Measurements from ENCODE around the gene LIN7A. TPM values are rescaled to one million over a fixed set of nuclear protein-coding genes. Genes with fewer than 3 reads are reported as not detected.

The LIN7A gene
- total and polyA plus RNA-seq, 2 of the 8 experiments (the other 6 are each of a cell fraction or from before 2014, with no cell fraction given) = 5.8 to 22.0 TPM

DNA sequence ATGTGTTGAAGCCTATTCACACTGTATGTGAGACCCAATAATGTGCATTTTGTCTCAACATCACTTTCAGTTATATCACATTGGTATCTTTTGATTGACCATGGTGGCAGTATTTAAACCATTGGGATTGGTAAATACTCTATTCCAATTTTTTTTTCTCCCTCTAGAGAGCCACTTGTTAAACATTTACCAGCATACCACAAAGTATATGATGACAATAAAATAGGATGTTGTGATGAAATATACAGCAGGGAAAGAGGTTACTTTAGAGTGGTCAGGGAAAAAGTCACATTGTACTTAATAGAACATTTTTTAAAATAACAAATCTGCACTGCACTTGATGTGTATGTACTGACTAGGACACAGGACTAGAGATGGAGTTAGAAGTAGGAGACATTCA, 5.6 kb upstream of the LIN7A start:
- CTCF ChIA-PET (ENCODE audit: partially characterized antibody) = interaction anchor here (0.6 kb wide), 1 partner anchor 92 kb away, joined by 5 read pairs; no protein-coding TSS in a partner anchor
- POLR2A ChIA-PET (ENCODE audit: partially characterized antibody) = no interaction called here
- TF ChIP-seq CHD2 (IDR thresholded peaks at IDR 0.05; ENCODE audit: low read length) (no peak), KDM1A (IDR thresholded peaks at IDR 0.05; ENCODE audit: borderline replicate concordance, low read length) (no peak), CTCF (IDR thresholded peaks at IDR 0.05; ENCODE audit: control extremely low read depth in 1 of 3, insufficient read depth in 1 of 3, low read depth in 1 of 3, low read length in 3 of 3) (no peak), JUN (IDR thresholded peaks at IDR 0.05; ENCODE audit: low read depth, low read length) (no peak), RNF2 (IDR thresholded peaks at IDR 0.05; ENCODE audit: borderline replicate concordance, low read depth, low read length, missing control alignments, poor library complexity, severe bottlenecking) (no peak), E2F6 (IDR thresholded peaks at IDR 0.05) (no peak), ATF3 (IDR thresholded peaks at IDR 0.05; ENCODE audit: insufficient read depth, low read depth, low read length) (no peak), CREB1 (IDR thresholded peaks at IDR 0.05) (no peak), SIRT6 (IDR thresholded peaks at IDR 0.05; ENCODE audit: low read length) (no peak), USF2 (IDR thresholded peaks at IDR 0.05; ENCODE audit: low read length) (no peak)

More for the DNA sequence above, 5.6 kb upstream of the LIN7A start:
- Histone ChIP-seq H3K4me3 (ENCODE audit: extremely low read depth in 1 of 4, insufficient read depth in 2 of 4, low read depth in 3 of 4, low read length in 4 of 4) (no peak overlapping the region), H3K23me2 (ENCODE audit: low read depth, low read length) (no peaks in the 10 kb centered on the region), H4K8ac (ENCODE audit: extremely low read depth, insufficient read depth, low read length) (no peak overlapping the region), H2BK12ac (ENCODE audit: low read depth, low read length) (no peak overlapping the region), H3K56ac (replicated peaks; ENCODE audit: insufficient read length, low read depth, low read length) (no peak overlapping the region), H3K4ac (replicated peaks; ENCODE audit: insufficient read length, low read depth, low read length) (no peak overlapping the region), H3K4me1 (replicated peaks in 1 of 4; ENCODE audit: control insufficient read depth in 3 of 4, insufficient read depth in 4 of 4, low read length in 3 of 4) (peaks cover 0 to 6% (median 2%) of the 10 kb centered on the region in 4 experiments; a peak in 2 of 7 replicates), H3K23ac (ENCODE audit: insufficient read length) (no peak overlapping the region), H4K20me1 (replicated peaks in 1 of 2; ENCODE audit: control insufficient read depth in 1 of 2, insufficient read depth in 2 of 2, low read length in 2 of 2) (no peaks in the 10 kb centered on the region), H3K79me2 (ENCODE audit: control insufficient read depth in 1 of 2, insufficient read depth in 2 of 2, low read length in 2 of 2) (no peaks in the 10 kb centered on the region), H4K91ac (replicated peaks; ENCODE audit: insufficient read length, low read length) (no peak overlapping the region), H3K9ac (replicated peaks in 1 of 4; ENCODE audit: extremely low read depth in 1 of 4, low read depth in 3 of 4, low read length in 3 of 4) (no peak overlapping the region), H3K14ac (ENCODE audit: insufficient read length) (no peak overlapping the region), H2BK120ac (replicated peaks; ENCODE audit: low read depth, low read length) (no peak overlapping the region), H4K5ac (ENCODE audit: insufficient read length, low read depth, low read length) (no peak overlapping the region), H3K79me1 (ENCODE audit: low read depth, low read length) (no peaks in the 10 kb centered on the region), H2BK20ac (ENCODE audit: low read length) (no peak overlapping the region), H3K9me3 (ENCODE audit: insufficient read depth in 2 of 2, low read depth in 1 of 2, low read length in 1 of 2) (no peaks in the 10 kb centered on the region), H2AK5ac (ENCODE audit: low read depth, low read length) (no peak overlapping the region), H3K18ac (ENCODE audit: extremely low read depth, low read length) (no peak overlapping the region), H3K27ac (ENCODE audit: low read depth, low read length) (no peak overlapping the region), H2AFZ (ENCODE audit: low read length) (no peak overlapping the region), H2BK5ac (ENCODE audit: low read depth, low read length) (no peak overlapping the region), H3K4me2 (ENCODE audit: insufficient read depth in 1 of 2, low read depth in 2 of 2, low read length in 2 of 2) (no peak overlapping the region), H3K36me3 (ENCODE audit: control insufficient read depth in 2 of 4, insufficient read depth in 4 of 4, low read length in 3 of 4) (no peaks in the 10 kb centered on the region), H3K27me3 (replicated peaks in 1 of 4; ENCODE audit: control insufficient read depth in 3 of 4, extremely low read depth in 1 of 4, insufficient read depth in 3 of 4, low read length in 3 of 4) (no peaks in the 10 kb centered on the region; a peak in 1 of 7 replicates), H2BK15ac (ENCODE audit: low read length) (no peak overlapping the region)
- no peak for DNase-seq (ENCODE audit: low read depth in 1 of 2, low spot score in 2 of 2)
- FAIRE-seq = no peak
